Measurements from ENCODE around the gene MAP3K10. TPM values are rescaled to one million over a fixed set of nuclear protein-coding genes. Genes with fewer than 3 reads are reported as not detected.

The MAP3K10 gene
- total RNA-seq, 3 donors from 2014 or later = 6.1 to 13.5 (median 10.2) TPM

GRCh38 chr19:40223135-40223822, 32.1 kb downstream of the MAP3K10 start:
- Histone ChIP-seq H3K4me3 (peak overlapping the region in 1 of 3 donors; percentile 21), H3K4me1 (peaks cover 0 to 7% of the 10 kb centered on the region in 2 donors), H3K27me3 (peaks cover 12 to 43% of the 10 kb centered on the region in 2 donors), H3K27ac (no peak overlapping the region), H3K36me3 (no peaks in the 10 kb centered on the region), H3K9me3 (no peaks in the 10 kb centered on the region)
- no peak for DNase-seq (ENCODE audit: low spot score in 2 of 2)
- TF ChIP-seq POLR2AphosphoS5 (IDR thresholded peaks at IDR 0.05) (no peak), CTCF (IDR thresholded peaks at IDR 0.05) (no peak), POLR2A (IDR thresholded peaks at IDR 0.05) (no peak)
- intact Hi-C loops (cut with DNase I; ENCODE audit: low total_unique reads) = no loop called here

GRCh38 chr19:40224342-40225150, 33.3 kb downstream of the MAP3K10 start:
- Histone ChIP-seq H3K27ac (no peak overlapping the region), H3K4me3 (no peak overlapping the region), H3K9me3 (no peaks in the 10 kb centered on the region), H3K36me3 (no peaks in the 10 kb centered on the region), H3K4me1 (peaks cover 0 to 7% of the 10 kb centered on the region in 2 donors), H3K27me3 (peaks cover 9 to 37% of the 10 kb centered on the region in 2 donors)
- TF ChIP-seq POLR2A (IDR thresholded peaks at IDR 0.05) = no peak
- no peak for TF ChIP-seq CTCF (IDR thresholded peaks at IDR 0.05)
- intact Hi-C loops (cut with DNase I; ENCODE audit: low total_unique reads) = no loop called here
- no peak for DNase-seq (ENCODE audit: low spot score in 2 of 2)

DNA sequence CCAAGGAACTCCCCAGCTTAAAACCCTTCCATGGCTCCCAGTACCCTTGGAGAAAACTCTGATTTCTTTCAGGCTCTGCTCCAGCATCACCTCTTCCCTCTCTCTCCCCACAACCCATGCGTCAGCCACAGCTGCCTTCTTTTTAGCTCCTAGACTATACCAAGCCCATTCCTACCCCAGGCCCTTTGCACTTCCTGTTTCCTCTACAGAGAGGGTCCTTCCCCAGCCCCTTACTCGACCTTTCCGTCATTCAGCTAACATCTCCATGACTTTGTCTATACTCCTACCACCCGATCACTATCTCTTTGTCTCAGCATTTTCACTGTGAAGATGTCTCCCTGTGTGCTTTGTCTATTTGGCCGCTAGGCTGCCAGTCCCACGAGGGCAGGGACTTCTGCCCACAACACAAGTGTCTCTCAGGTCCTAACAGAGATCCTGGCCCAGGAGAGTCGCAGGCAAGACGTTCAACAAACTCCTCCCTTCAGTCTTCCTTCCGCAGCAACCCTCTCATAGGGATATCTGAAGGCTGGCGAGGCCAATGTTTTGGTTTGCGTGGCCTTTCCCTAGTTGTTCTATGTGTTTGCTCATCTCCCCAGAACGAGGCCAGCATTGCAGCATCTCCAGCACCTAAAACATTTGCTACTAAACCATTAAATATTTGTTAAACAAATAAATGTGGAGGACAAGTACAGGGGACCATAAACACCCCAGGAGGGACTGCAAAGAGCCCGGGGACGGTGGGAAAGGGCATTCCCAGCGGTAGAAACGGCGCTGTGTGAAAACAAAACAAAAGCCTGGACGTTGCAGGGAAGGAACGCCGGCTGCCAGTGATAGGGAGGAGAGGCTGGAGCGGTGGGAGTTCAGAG, 34.4 kb downstream of the MAP3K10 start:
- no peak for DNase-seq (ENCODE audit: low spot score in 2 of 2)
- intact Hi-C loops (cut with DNase I; ENCODE audit: low total_unique reads) = no loop called here
- no peaks in the 10 kb centered on the region for H3K9me3 ChIP-seq
- TF ChIP-seq CTCF (IDR thresholded peaks at IDR 0.05) = no peak
- no peak for TF ChIP-seq POLR2AphosphoS5 (IDR thresholded peaks at IDR 0.05)
- TF ChIP-seq POLR2A (IDR thresholded peaks at IDR 0.05) = no peak
- peak overlapping the region; percentile 25 to 43 (median 25) for H3K4me3 ChIP-seq
- H3K27me3 ChIP-seq = peaks cover 9 to 37% of the 10 kb centered on the region in 2 donors
- no peaks in the 10 kb centered on the region for H3K36me3 ChIP-seq
- peaks cover 0 to 7% of the 10 kb centered on the region in 2 donors for H3K4me1 ChIP-seq
- no peak overlapping the region for H3K27ac ChIP-seq

- Histone ChIP-seq H3K4me3 (no peak overlapping the region), H3K27me3 (peaks cover 6 to 32% of the 10 kb centered on the region in 2 donors), H3K4me1 (peaks cover 0 to 7% of the 10 kb centered on the region in 2 donors), H3K27ac (no peak overlapping the region), H3K9me3 (no peaks in the 10 kb centered on the region), H3K36me3 (no peaks in the 10 kb centered on the region)
- intact Hi-C loops (cut with DNase I; ENCODE audit: low total_unique reads) = no loop called here
- DNase-seq (ENCODE audit: low spot score in 2 of 2) = no peak
- TF ChIP-seq CTCF (IDR thresholded peaks at IDR 0.05) = no peak
- TF ChIP-seq POLR2AphosphoS5 (IDR thresholded peaks at IDR 0.05) = no peak
- no peak for TF ChIP-seq POLR2A (IDR thresholded peaks at IDR 0.05)
These were observed 37.1 kb downstream of the MAP3K10 start for GRCh38 chr19:40228346-40228745.

Data from breast epithelium (tissue), 4 donors.